GM21528 (cell line): Measurements from ENCODE around the gene PDZD2.
"Not testable (repeated sequence)": the region's sequence is repeated elsewhere in the genome, so short reads cannot be mapped to it uniquely, and the experiment has no call there.

ENCODE experiments used
- ATAC-seq: cut with Tn5 transposase; IDR thresholded peaks from one replicate; pipeline ENCODE4 v1.9.1; 2021; ENCODE audit warnings: mild to moderate bottlenecking, moderate library complexity; ENCODE audit not compliant: unreplicated experiment, low FRiP score

The PDZD2 gene

GRCh38 chr5:32044939-32045338, 406.0 kb downstream of the PDZD2 start:
- ATAC-seq = no peak

GRCh38 chr5:32047056-32047455, 408.1 kb downstream of the PDZD2 start:
- no peak for ATAC-seq

- no peak for ATAC-seq
Observed at GRCh38 chr5:32051796-32052195, 412.9 kb downstream of the PDZD2 start.

DNA sequence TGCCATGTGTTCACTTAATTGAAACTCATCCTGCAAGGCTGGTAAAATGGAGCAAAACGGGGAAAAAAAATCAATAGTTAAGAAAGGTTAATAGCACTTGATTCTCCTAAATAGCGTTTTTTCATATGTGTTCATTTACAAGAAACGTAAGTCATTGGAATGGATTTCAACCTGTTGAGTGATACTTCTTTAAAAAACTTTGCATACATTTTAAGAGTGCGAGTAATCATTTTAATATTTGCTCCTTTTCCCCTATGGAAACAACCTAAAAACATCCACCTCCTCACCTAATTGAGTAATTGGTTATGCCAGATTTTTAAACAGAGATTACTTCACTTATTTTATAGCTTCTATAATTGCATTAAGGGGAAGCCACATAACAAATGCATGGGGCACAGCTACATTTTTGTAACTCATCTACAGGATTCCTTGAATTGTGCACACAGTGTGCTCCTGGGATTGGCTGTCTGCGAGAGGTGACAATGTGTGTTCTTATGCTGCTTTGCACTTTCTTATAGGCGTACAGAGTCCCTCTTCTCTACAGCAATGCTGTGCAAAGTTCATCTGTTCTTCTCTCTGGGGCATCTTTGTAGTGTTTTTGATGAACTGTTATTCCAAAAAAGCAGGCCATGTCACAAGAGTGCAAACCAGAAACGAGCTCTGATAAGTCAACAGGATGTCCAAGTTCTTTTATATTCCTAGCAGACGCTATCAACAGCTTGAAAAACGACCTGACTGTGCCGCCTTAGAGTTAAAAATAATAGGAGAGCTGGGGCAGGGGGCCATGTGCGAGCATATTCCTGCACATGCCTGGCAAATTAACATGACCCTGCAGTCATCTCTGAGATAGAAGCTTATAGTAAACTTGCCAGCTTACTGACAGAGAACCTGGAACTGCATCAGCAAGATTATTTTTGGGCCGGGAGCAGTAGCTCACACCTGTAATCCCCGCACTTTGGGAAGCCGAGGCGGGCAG, 417.2 kb downstream of the PDZD2 start:
- ATAC-seq = no peak

DNA sequence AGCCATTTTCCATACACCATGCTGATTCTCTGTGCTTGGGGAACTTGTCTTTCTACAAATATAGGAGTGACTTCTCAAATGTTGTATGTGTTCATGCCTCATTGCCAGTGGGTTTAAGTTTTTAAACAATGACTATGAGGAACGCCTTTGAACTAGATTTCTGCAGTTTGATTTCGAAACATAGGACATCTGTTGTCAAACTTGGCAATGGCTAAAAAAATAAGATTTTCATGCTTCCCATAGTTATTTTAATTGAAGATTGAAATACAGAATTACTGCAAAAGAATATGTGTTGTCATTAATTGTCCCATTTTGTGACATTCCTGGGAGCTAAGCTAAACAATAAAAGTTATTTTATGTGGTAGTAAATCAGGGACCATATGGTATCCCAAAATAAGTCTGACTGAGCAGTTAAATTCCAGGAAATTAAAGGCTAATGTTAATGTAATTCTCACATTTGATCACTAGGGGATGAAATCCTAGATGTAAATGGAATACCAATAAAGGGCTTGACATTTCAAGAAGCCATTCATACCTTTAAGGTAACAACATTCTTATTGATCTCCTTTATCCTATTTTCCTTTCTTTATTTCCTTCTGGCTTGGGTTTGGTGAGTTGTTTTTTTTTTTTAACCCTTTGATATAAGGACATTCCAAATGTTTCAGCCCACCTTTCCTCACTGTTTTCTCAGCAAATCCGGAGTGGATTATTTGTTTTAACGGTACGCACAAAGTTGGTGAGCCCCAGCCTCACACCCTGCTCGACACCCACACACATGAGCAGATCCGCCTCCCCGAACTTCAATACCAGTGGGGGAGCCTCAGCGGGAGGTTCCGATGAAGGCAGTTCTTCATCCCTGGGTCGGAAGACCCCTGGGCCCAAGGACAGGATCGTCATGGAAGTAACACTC, 418.5 kb downstream of the PDZD2 start:
- ATAC-seq = no peak

DNA sequence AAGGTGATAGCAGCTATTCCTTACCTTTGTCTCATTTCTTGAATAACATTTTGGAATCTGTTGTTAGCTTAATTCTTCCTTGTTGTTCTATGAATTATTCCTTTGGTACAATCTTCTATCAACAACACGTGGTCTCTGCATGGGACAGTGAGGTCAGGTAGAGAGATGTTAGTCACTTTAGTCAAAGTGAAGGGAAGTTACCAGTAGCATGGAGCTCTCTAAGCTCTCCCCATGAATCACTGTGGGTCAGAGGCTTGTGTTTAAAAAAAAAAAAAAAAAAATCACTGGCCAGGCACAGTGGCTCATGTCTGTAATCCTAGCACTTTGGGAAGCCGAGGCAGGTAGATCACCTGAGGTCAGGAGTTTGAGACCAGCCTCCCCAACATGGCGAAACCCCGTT, 419.2 kb downstream of the PDZD2 start:
- ATAC-seq = no peak

GRCh38 chr5:32058997-32059396, 420.1 kb downstream of the PDZD2 start:
- ATAC-seq = no peak

DNA sequence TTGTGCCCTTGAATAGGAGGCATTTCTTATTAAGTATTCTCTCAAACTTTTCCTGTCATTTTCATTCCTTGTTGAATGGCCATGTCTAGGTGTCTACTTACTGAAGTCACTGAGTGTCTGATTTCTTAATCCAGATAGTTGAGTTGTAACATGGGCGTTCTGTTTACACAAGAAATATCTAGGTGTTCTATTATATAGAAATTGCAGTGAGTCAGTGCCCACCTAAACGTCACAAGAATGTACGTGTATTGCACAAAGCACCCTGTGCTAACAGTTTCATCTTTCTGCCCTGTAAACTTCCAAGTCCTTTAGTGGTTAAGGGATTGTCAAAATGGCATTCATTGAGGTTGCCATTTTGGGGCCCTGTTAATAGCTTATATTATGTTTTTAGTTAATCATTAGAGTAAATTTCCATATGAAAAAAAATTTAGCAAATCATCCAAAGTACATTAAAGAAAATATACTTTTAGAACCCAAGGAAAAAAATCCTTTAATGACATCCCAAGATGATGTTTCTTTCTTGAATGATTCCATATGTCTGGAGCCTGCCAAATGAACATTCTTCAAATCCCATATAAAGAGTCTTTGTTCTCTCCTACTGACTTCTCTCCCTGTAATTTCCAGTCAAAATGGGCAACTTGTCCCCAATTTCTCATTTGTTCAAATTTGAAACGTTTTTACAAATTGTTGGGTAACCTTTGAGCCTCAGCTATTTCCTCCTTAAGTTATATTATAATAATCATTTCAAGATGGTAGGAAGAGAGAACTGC, 421.0 kb downstream of the PDZD2 start:
- ATAC-seq = no peak

DNA sequence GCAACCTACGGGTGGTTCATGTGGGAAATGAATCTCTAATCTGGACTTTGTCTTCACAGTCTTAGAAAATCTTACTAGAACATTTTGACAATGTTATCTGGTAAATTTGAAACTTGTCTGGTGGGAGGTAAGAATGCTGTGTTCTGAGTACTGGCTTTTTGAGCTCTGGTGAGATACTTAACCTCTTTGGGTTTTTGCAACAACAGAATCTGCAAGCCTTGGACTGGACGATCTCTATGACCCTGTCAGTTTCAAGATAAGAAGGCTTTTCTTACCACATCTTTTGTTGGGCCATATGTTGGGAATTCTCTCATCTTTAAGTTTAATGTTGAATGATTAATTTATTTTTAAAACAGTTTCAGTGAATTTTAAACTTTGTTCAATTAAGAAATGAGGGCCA, 422.3 kb downstream of the PDZD2 start:
- ATAC-seq = no peak

GRCh38 chr5:32066448-32066847, 427.5 kb downstream of the PDZD2 start:
- no peak for ATAC-seq

DNA sequence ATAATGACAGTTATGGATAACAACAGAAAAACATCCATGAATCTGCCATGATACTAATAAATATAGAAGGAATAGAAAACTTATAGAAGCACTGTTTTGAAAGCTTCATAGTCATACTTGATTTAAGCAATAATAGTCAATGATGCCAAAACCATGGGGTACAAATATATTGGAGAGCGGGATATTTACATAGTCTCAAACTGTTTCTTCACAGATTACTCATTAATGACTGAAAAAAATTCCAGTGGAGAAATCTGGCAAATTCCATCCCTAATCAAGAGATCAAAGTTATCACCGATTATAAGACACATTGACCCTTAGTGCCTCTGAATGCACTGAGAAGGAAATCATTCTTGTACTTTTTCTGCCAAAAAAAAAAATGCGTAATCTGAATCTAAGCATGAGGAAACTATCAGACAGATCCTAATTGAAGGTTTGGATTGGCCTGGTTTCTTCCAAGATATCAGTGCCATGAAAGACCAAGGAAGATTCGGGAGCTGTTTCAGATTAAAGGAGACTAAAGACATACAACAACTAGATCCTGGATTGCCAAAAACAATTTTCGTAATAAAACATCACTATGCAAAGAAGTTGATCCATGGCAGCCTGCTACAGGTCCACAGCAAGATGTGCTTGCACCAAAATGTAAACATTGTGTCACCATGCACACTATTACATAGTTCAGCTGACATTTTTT, 429.0 kb downstream of the PDZD2 start:
- no peak for ATAC-seq

DNA sequence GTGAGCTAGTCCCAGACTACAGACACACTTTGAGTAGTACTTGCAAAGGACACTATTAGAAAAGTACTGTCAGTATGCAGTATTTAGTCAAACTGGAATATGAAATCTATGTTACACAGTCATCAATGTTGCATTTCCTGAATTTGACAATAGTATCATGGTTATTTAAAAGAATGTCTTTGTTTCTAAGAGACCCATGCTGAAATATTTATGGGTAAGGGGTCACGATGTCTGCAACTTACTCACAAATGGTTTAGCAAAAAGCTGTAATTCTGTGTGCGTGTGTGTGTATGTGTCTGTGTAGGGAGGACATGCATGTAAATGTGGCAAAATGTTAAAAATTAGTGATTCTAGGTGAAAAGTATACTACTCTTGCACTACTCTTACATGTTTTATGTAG, 429.6 kb downstream of the PDZD2 start:
- ATAC-seq = no peak

DNA sequence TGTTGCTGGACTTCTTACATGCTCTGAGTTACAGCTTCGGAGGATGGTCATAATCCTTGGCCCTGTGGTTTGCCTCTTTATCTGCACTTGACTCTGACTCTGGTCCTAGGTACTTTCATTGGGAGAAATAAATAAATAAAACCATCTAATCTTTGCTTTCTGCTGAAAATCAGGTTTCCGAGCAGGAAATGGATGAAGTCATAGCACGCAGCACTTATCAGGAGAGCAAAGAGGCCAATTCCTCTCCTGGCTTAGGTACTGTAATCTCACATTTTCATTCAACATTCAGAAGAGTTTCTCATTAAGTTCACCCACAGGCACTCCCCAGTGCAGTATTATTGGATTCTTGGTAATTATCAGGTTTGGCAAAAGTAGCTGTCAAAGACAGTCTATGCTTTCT, 430.5 kb downstream of the PDZD2 start:
- ATAC-seq = no peak

GRCh38 chr5:32071351-32071944, 432.5 kb downstream of the PDZD2 start:
- ATAC-seq = no peak

GRCh38 chr5:32072054-32072453, 433.1 kb downstream of the PDZD2 start:
- no peak for ATAC-seq

DNA sequence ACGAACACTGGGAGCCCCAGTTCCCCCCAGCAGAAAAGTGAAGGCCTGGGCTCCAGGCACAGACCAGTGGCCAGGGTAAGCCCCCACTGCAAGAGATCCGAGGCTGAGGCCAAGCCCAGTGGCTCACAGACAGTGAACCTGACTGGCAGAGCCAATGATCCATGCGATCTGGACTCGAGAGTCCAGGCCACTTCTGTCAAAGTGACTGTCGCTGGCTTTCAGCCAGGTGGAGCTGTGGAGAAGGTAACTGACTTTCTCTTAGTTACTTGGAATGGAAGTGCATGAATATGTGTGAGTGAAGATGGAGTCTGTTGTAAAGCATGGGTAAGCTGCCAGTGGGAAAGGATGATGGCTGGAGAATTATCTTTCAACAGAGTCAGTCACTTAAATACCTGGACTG, 435.5 kb downstream of the PDZD2 start:
- ATAC-seq = no peak

DNA sequence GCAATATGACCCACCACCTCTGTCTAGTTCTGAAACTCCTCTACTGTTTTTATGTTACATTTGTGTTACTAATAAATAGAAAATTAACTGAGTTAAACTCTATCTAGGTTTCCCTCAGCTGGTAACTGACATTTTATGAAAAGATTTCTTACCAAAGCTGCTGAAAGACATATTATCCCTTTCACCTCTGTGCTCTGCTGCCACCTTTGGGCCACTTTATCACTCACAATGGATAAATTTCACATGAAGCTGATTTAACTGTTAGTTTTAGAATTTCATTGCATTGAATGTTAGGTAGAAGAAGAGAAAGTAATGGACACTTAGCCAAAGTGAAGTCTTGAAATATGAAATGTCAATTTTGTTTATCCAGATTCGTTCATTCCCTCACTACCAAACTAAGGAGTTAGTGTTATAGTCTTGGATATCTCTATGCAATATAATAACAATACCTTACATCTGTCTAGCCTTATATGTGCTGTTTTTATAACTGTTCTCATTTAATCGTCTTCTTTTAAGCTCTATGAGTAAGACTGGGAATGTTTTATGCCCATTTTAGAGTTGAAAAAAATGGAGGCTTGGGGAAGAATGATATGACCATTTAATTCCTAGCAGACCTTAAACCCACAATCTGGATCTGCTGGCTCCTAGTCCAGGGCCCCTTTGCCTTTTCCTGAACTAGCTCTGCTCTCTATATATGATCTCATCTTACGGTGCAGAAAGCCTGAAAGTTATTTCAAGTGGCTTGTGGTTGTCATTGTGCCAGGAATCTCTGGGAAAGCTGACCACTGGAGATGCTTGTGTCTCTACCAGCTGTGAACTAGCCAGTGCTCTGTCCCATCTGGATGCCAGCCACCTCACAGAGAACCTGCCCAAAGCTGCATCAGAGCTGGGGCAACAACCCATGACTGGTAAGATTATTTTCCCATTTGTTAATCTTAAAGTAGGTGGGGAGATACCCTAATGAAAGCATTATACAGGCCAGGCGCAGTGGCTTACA, 438.1 kb downstream of the PDZD2 start:
- peak; percentile 63 for ATAC-seq

DNA sequence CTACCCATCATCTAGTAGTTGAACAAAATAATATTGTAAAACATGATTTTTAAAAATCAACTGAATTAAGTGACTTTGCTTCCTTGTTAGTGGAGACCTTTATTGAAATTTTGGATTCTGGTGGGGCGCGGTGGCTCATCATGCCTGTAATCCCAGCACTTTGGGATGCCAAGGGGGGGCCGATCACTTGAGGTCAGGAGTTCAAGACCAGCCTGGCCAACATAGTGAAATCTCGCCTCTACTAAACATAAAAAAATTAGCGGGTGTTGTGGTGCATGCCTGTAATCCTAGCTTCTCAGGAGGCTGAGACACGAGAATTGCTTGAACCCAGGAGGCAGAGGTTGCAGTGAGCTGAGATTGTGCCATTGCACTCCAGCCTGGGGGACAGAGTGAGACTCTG, 439.9 kb downstream of the PDZD2 start:
- not testable (repeated sequence) for ATAC-seq
